KG1 (cell line): ENCODE measurements around the gene BCAS4.
"Not testable (repeated sequence)": the region's sequence is repeated elsewhere in the genome, so short reads cannot be mapped to it uniquely, and the experiment has no call there.

Experiments used
- DNase-seq: peaks from one replicate; lab custom pipeline; 2025; lab: John Stamatoyannopoulos, UW

BCAS4 gene

DNA sequence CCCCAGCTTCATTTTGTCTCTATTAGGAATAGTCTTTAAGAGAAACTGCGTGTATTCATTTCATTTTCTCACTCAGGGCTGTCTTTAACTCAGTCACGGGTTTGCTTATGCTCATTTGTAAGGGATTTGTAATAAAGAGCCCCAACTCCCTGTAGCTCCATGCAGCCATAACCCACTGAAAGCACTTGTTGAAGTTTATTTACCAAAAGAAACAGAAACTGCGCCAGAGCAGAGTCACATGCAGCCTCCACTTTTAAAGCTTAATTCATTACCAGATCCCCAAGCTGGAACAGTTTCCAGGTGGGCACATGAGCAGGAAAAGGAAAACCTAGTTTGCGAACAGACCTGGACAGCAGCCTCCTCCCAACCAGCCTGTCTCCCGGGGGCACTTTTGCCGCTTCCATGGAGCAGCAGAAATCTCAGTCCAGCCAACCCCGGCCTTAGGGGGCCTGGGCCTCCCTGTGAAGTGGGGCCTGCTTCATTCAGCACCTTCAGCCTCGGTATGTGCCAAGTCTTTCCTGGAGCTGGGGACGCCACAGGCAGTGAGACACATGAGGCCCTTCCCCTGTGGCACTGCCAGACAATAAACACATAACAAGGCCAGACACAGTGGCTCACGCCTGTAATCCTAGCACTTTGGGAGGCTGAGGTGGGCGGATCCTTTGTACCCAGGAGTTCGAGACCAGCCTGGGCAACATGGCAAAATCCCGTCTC is 4.5 kb downstream of the BCAS4 start:
- no peak for DNase-seq

DNA sequence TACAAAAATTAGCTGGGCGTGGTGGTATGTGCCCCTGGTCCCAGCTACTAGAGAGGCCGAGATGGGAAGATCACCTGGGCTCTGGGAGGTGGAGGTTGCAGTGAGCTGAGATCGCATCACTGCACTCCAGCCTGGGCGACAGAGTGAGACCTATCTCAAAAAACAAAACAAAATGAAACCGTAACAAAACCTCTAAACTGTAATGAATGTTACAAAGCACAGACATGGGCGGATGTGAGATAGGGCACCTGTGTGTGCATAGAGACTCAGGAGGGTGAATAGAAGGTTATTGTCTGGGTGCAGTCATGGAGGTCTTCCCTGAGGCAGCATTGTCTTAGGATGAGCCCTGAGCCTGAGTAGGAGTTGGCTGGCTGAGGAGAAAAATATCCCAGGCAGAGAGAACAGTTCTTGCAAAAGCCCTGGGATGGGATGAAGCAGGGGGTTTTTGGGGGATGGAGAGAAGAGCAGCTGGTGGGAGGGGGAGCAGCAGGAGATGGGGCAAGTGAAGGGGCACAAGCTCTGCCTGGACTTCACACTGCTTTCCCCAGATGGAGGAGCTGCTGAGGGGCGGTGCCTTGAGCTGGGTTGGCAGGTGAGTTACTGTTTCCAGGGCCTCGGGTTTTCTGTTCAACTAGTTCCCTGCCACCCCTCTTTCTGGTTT is 5.2 kb downstream of the BCAS4 start:
- DNase-seq, result no peak

DNA sequence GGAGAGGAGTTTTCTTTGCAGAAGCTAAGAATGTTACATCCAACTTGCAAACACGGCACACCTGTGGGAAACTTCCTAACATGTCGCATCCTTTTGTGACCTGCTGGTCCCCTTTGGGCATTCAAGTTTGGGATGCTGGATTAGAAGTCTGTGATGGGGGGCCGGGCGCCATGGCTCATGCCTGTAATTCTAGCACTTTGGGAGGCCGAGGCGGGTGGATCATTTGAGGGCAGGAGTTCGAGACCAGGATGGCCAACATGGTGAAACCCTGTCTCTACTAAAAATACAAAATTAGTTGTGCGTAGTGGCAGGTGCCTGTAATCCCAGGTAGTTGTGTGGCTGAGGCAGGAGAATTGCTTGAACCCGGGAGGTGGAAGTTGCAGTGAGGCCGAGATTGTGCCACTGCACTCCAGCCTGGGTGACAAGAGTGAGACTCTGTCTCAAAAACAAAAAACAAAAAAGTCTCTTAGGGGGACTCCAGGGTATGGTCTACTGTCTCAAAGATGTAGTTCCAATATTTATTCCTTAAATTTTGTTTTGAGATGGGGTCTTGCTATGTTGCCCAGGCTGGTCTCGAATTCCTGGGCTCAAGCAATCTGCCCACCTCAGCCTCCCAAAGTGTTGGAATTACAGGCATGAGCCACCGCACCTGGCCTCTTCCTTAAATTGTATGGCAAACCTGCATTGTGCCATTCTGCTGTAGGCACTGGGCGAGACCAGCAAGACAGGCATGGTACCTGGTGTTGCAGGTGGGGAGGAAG is 6.3 kb downstream of the BCAS4 start:
- DNase-seq, result not testable (repeated sequence)

DNA sequence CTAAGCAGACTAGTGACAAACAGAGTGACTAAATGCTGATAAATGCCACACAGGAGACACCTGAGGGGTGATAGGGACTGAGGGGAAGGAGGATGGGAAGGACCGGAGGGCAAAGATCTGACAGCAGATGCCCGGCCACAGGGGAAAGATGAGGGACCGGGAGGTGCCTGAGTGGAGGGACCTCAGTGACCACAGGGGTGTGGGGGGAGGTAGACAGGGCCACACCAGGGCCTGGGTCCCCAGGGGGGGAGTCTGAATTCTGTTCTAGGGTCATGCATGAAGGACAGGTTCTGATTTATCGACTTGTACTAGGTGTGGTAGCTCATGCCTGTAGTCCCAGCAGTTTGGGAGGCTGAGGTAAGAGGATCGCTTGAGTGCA is 6.9 kb downstream of the BCAS4 start:
- no peak for DNase-seq

DNA sequence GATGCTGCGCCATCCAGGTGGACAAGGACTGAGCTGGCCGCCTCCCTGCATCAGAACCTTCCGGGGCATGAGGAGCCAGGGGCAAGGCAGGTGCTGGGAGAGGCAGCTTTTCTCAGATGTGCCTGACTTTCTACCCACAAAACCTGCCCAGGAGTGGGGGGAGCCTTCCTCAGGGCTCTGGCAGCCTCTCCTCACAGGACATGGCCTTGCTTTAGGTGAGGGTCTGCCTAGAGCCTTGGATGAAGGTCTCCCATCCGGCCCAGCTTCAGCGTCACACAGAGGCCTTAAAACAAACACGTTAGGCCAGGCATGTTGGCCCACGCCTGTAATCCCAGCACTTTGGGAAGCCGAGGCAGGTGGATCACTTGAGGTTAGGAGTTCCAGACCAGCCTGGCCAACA is 7.4 kb downstream of the BCAS4 start:
- DNase-seq, result no peak

DNA sequence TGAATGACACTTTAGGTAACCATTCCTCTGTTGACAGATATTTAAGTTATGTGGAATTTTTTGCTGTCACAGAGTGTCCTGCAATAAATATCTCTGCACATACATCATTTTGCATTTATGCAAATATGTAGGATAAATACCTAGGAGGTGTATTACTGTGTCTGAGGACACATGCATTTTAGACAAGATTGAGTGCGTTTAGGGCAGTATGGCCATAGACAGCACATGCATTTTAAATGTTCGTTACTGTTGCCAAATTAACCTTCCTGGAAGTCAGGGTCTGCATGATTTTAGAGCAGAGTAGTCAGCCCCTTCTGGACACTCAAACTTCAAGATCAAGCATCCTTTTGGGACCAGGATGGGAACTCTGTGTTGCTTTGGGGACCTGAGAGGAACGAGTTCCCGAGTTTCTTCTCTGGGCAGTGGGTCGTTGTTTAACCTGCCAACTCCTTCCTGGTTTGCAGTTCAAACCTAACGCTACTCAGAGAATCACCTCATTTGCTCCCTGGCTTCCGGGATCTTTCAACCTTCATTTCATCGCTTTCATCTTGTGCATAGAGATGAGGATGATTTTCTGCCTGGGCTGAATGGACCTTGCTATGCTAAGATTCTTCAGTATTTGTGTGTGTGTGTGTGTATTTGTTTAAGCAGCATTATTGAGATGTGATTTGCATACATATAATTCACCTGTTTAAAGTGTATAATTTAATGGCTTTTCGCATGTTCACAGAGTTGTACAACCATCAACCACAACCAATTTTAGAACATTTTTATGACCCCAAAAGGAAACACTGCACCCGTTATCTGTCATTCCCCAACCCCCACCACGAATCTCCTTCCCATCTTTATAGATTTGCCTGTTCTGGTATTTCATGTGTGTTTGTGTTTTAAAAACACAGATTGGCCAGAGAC is 9.8 kb downstream of the BCAS4 start:
- peak; percentile 2 for DNase-seq

DNA sequence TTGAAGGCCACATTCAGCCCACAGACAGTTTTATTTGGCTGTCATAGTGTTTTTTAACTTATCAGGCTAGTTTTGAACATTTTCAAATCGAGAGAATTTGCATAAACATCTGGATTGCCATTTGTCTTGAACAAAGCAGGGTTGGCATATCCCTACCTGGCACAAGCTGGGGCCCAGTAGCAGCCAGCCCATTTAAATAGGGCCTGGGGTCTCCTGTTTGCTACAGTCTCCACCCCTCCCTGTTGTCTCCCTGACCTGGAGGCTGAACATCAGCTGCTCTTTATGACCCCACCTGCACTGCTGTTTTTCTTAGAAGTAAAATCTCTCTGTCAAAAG is 10.5 kb downstream of the BCAS4 start:
- no peak for DNase-seq

DNA sequence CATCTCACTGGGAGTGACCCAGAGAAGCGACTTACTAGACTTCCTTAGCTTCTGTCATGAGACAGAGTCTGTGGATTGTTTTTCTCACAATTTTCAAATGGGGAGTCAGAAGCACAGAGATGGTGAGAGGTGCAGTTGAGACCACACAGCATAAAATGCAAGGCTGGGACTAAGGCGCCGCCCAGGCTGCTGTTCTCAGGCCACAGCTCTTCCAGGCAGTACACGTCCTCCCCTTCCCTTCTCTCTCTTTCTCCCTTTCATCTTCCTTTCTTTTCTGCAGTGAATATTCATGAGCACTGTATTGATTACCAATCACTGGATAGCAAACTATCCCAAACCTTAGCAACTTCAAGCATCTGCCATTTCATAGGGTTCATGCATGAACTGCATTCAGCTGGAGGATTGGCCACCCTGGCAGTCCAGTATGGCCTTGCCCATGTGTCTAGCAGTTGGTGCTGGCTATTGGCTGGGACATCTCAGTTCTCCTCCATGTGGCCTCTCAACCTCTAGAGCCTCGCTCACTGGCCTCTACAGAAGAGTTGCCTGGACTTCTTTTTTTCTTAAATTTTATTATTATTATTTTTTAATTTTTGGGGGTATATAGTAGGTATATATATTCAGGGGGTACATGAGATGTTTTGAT is 11.4 kb downstream of the BCAS4 start:
- DNase-seq, result no peak

DNA sequence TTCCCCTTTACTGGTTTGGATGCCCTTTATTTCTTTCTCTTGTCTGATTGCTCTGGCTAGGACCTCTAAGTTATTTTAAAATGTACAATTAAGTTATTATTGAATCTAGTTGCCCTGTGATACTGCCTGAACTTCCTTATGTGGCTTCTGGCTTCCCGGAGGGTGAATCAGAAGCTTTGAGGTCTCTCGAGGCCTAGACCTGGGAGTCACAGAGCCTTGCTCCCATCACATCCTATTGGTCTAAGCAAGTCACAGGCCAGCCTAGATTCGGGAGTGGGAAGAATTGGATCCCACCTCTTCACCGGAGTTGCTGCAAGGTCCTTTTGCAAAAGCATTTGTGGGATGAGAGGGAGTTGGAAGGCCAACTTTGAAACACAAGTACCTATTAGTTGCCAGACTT is 15.2 kb downstream of the BCAS4 start:
- DNase-seq, result no peak

DNA sequence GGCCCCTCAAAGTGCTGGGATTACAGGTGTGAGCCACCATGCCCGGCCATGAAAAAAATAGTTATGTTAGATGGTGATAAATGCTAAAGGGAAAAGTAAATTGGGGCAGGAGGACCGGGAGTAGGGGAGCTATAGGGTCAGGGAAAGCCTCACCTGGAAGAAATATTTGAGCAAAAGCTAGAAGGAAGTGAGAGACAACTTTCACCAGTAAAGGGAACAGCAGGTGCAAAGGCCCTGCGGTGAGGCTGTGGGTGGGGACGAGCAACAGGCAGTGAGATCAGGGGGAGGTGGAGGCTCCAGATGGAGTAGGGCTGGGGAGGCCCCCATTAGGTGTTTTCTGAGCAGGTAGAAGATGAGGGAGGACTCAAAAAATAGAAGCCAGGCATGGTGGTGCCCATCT is 16.0 kb downstream of the BCAS4 start:
- no peak for DNase-seq

DNA sequence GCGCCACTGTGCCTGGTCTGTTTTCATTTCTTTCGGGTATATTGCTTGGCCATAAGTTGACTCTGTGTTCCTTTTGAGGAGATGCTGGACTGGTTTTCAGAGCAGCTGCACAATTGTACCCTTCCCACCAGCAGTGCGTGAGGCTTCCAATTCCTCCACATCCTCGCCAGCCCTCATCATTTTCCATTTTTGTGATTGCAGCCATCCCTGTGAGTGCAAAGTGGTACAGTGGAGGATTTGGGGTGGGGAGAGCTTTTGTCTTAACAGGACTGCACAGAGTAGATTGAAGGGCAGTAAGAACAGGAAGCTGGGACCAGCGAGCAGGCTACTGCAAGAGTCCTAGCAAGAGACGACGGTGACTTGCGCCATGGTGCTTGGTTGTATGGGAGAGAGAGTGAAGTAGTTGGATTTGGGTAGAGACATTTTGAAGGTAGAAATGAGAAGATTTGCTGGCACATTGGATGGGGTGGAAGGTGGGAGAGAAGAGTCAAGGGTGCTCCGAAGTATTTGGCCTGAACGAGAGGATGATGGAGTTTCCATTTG is 18.3 kb downstream of the BCAS4 start:
- DNase-seq, result no peak

DNA sequence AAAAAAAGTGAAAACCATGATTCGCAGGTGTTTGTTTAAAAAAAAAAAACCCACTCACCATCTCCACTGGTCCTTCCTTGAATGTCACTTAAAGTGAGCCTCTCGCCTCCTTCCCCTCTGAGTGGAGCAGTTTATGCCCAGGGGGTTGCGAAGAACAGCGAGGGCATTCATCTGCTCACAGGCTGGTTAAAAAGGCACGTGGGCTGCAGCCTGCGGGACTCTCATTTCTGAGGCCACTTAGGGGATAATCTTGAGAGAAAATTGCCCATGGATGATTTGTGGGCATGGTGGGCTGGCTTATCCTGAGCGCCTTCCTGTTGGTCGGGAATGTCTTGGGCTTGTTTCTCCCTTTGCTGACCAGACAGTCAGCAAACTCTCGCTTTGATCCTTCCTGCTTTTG is 18.9 kb downstream of the BCAS4 start:
- no peak for DNase-seq

DNA sequence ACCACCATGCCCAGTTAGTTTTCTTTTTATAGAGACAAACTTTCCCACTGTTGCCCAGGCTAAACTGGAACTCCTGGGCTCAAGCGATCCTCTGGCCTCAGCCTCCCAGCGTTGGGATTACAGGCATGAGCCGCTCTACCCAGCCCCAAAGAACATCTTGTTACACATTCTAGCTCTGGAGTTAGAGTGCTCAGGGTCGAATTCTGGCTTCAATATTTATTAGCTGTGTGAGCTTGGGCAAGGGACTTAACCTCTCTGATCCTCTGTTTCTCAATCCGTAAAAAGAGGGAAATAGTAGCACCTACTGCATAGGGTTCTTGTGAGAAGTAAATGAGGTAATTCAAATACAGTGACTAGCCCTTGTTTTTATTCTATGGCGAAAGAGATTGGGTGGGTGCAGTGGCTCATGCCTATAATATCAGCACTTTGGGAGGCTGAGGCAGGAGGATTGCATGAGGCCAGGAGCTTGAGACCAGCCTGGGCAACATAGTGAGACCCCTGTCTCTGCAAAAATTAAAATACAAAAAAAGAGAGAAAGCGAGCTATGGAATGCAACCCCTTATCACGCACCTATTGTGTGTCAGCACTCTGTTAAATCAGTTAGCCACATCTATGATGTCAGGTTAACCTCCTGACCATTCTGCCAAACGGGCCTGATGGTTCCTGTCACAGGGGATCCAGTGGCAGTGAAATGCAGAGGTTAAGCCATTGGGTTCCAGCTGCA is 19.7 kb downstream of the BCAS4 start:
- no peak for DNase-seq

DNA sequence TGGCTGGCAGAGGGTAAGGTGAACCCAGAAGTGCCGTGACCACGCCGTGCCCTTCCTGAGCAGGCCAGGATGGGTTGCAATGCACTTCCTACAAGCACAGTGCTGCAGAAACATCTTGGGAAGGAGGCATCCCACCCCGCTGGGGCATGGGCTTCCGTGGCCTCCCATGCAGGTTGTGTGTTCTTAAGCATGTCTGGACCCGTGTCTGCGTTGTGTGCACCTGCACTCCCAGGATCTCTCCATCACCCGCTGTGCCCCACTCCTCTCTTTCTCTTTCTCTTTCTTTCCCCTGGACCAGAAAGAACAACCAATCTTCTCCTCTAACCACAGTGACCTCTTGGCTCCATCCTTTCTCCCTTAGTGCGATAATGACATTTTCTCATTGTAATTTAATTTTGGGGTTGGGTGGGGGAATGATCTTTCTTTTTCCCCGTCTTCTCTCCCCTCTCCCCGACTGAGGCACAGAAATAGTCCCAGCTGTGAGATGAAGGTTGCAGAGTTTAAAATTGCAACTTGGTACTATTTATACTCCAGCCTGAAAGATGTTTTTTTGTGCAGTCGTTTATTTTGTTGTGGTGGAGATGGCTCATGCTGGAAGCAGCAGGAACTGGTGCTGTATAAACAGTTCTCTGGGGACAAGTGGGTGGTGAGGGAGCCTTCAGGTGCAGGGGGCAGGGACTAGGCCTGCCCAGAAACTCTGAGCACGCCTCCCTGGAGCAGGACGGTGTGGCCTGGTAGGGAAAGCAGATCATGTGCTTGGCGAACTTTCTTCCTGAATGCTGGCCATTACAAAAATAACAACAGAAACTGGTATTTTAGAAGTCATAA is 20.5 kb downstream of the BCAS4 start:
- no peak for DNase-seq

DNA sequence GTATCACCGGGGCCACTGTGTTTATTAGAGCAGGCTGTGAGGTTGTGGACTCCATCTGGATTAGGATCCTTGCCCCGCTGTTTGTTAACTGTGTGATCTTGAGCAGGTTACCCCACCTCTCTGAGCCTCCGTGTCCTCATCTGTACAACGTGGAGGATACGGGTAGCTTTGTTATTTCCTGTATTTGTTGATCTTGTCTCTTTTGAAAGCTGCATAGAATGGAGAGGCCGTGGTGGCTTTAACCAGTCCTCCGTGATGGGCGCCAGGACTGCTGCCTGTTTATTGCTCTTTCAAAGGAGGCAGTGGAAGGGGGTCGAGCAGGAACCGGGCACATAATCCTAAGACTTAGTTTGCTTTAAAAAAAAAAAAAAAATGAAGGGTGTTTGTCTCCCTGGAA is 22.9 kb downstream of the BCAS4 start:
- DNase-seq, result no peak

DNA sequence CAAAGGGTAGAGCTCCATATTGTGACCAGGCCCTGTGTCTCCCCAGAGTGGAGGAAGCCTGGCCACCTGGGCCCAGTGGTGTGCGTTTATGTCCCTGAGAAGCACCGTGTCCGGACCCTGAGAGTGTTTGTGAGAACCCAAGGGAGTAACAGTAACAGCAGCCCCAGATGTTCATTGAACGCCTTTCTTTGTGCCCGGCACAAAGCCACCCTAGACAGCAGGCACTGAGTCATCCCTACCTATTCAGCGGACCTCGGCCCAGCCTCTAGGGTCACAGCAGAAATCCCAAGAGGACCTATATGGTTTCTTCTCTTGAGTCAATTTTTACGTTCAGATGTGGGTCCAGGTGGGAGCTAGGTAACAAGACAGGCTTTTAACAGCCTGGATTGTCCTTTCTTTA is 24.5 kb downstream of the BCAS4 start:
- no peak for DNase-seq

DNA sequence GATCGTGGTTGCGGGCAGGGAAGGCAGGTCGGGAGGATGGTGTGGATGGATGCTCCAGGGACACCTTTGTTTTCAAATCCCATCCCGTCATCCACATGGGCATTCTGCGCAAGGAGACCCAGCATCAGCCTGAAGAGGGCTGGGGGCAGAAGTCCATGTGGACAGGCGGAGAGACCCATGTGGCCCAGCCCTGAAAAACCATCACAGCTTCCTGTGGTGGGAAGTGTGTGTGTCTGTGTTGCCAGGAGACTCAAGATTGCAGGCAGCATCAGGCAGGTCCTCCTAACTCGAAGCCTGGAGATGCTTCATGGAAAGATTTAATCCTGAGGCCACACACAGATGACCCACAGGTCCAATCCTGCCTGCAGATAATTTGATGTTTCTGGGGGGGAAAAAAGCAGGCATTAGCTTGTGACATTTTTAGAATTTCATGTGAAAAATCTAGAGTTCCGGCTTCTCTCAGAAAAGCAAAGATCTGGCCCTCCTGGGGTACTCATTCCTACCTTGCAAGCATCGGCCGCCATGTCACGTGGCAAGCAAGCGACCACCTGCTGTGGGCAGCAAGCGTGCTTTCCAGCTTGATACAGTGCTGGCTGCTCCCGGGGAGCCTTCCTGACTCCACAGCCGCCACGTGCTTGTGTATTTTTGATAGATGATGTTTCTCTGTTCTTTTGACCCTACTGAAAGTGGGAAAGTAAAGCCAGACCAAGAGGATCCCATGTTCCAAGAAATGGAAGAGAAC is 25.8 kb downstream of the BCAS4 start:
- no peak for DNase-seq

DNA sequence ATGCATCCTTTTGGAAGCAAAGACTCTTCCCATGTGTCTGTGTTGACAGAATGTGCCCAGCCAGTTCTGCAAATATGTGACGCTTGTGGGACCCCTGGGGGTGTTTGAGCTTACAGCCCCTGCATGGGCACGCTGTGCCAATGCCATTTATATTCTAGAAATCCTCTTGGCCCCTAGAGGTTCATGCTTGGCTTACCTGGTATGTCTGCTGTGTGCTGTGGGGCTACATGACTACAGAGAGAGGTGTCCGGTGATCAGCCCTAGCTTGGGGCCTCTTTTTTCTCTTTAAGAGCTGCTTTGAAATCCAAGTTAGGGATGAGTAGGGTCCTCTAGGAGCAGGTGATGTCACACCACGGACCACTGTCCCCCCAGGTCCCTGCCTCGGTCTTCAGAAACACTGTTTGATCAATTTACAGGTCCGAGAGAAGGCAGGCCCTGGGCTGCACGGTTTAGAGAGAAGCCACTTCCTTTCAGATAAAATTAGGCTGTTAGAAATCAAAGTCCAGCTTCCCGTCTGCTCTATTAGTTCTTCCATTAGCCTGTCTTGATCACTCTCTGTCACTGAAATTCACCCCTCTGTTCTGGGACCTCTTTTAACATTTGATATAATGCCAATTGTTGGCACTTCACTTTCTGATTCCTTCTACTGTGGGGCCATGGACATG is 26.5 kb downstream of the BCAS4 start:
- DNase-seq, result no peak

DNA sequence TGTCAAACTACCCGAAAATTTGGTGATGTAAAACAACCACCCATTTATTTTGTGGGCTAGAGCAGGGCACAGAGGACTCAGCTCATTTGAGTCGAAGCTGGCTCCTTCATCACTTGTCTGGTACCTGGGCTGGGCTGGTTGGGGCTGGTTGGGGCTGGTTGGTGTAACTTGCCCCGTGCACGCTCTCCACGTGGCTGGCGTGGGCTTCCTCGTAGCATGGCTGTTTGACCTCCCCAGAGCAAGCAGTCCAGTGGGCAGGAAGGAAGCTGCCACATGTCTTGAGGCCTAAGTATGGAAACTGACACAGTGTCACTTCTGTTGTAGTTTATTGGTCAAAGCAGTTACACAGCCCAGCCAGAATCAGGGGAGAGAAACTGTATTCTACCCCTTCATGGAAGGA is 27.1 kb downstream of the BCAS4 start:
- no peak for DNase-seq
